Stomach (tissue), 9 donors: ENCODE results near the gene NFYA. TPM values are rescaled to one million over a fixed set of nuclear protein-coding genes. Genes with fewer than 3 reads are reported as not detected.

ENCODE experiments used
- DNase-seq, 2 donors: peaks; one replicate each; pipeline versions ENCODE4 v3.0.0 to v3.0.0-alpha.2; 2013 to 2019
- H3K27ac ChIP-seq, 5 donors: fragments of 200-600 bp in 4 of 5; sonication (generic) in 4 of 5; one replicate each; pipeline ENCODE4 v1.5.1; 2013 to 2019; ENCODE audit warnings: mild to moderate bottlenecking in 1 of 5, moderate library complexity in 1 of 5
- H3K27me3 ChIP-seq, 3 donors: fragments of 200-600 bp; sonication (generic); one replicate each; pipeline ENCODE4 v1.5.1; 2017 to 2019; ENCODE audit warnings: mixed run types in 1 of 3
- H3K36me3 ChIP-seq, 4 donors: fragments of 200-600 bp; sonication (generic); 1 replicate in 3 of 4; 2 replicates in 1 of 4; pipeline ENCODE4 v1.5.1; 2016 to 2019
- H3K4me1 ChIP-seq, 4 donors: fragments of 200-600 bp; sonication (generic); one replicate each; pipeline ENCODE4 v1.5.1; 2016 to 2019
- H3K4me3 ChIP-seq, 4 donors: fragments of 200-600 bp; sonication (generic) in 3 of 4; one replicate each; pipeline ENCODE4 v1.5.1; 2016 to 2019; ENCODE audit warnings: mild to moderate bottlenecking in 1 of 4
- H3K9me3 ChIP-seq, 4 donors: fragments of 200-600 bp; sonication (generic); one replicate each; pipeline ENCODE4 v1.5.1; 2016 to 2019
- EP300 ChIP-seq: sonication (generic); formaldehyde crosslinking; IDR thresholded peaks from one replicate; pipeline ENCODE4 v1.6.1; 2017; ENCODE audit warnings: antibody characterized with exemption
- POLR2A ChIP-seq, 4 donors: fragments of 450-650 bp; IDR thresholded peaks; one replicate each; pipeline ENCODE4 v1.6.1; 2016; ENCODE audit warnings: antibody characterized with exemption in 4 of 4, control low read depth in 2 of 4, mild to moderate bottlenecking in 1 of 4, moderate library complexity in 1 of 4
- POLR2AphosphoS5 ChIP-seq, 3 donors: sonication (generic); formaldehyde crosslinking; IDR thresholded peaks; one replicate each; pipeline ENCODE4 v1.6.1; 2016; ENCODE audit warnings: antibody characterized with exemption in 3 of 3
- WGBS, 5 donors: extraction: QIAGEN DNeasy Blood & Tissue Kit in 3 of 5; methylation state at CpG; one replicate each; pipeline versions ENCODE4 v1.1.5 to v1.1.7; 2013 to 2018; 5-methylcytosine and 5-hydroxymethylcytosine counted together
- intact Hi-C: fragments of 100-400 bp; cut with DNase I; formaldehyde crosslinking; loops from one replicate; pipeline ENCODE4 v1.15.1; 2023; ENCODE audit warnings: low total_unique reads
- polyA plus RNA-seq, 3 donors: library from polyadenylated mRNA; stranded (reverse); fragments of 200-250 nt; gene quantifications; one replicate each; pipeline ENCODE4 v1.2.3, GENCODE V29; 2013
- total RNA-seq, 5 donors: library from RNA; depleted of rRNA; stranded (reverse); fragments of >200 nt; gene quantifications; one replicate each; pipeline versions ENCODE4 v1.1.0 to v1.2.3, GENCODE V29; 2014 to 2016
- TF ChIP-seq, protein P1 (sequence below), 7 experiments: fragments of 450-650 bp in 4 of 7; fragments of 200-600 bp in 3 of 7; sonication (generic) in 3 of 7; IDR thresholded peaks; one replicate each; pipeline ENCODE4 v1.5.1; 2016 to 2019; ENCODE audit warnings: antibody characterized with exemption in 7 of 7, control low read depth in 2 of 7, mild to moderate bottlenecking in 1 of 7
- donor health status: healthy with polysubstance abuse.
- donor health status: Bipolar disorder and iron deficiency.
- donor health status: healthy.

Gene NFYA
- total and polyA plus RNA-seq, 8 donors = 5.0 to 35.0 (median 13.4) TPM

GRCh38 chr6:41073968-41074691 lies 1.4 kb downstream of the NFYA start:
- H3K4me1 ChIP-seq = peaks cover 28 to 69% (median 45%) of the 10 kb centered on the region in 4 donors
- intact Hi-C loops = no loop called here
- 2 to 5% (median 3%) methylated on average over 11 of the region's 11 CpGs for WGBS, 5 donors
- H3K9me3 ChIP-seq = no peaks in the 10 kb centered on the region
- H3K27ac ChIP-seq = peak overlapping the region; percentile 94 to 100 (median 100)
- H3K27me3 ChIP-seq = no peaks in the 10 kb centered on the region
- peak in 1 of 2 donors; percentile 60 for DNase-seq
- H3K36me3 ChIP-seq = peaks cover 4 to 15% (median 13%) of the 10 kb centered on the region in 4 donors
- peak overlapping the region; percentile 81 to 94 (median 92) for H3K4me3 ChIP-seq
- TF ChIP-seq EP300 (no peak), POLR2A (IDR thresholded peaks at IDR 0.05) (no peak), POLR2AphosphoS5 (IDR thresholded peaks at IDR 0.05) (no peak)
- TF ChIP-seq, protein P1, sequence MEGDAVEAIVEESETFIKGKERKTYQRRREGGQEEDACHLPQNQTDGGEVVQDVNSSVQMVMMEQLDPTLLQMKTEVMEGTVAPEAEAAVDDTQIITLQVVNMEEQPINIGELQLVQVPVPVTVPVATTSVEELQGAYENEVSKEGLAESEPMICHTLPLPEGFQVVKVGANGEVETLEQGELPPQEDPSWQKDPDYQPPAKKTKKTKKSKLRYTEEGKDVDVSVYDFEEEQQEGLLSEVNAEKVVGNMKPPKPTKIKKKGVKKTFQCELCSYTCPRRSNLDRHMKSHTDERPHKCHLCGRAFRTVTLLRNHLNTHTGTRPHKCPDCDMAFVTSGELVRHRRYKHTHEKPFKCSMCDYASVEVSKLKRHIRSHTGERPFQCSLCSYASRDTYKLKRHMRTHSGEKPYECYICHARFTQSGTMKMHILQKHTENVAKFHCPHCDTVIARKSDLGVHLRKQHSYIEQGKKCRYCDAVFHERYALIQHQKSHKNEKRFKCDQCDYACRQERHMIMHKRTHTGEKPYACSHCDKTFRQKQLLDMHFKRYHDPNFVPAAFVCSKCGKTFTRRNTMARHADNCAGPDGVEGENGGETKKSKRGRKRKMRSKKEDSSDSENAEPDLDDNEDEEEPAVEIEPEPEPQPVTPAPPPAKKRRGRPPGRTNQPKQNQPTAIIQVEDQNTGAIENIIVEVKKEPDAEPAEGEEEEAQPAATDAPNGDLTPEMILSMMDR (IDR thresholded peaks at IDR 0.05) = no peak

DNA sequence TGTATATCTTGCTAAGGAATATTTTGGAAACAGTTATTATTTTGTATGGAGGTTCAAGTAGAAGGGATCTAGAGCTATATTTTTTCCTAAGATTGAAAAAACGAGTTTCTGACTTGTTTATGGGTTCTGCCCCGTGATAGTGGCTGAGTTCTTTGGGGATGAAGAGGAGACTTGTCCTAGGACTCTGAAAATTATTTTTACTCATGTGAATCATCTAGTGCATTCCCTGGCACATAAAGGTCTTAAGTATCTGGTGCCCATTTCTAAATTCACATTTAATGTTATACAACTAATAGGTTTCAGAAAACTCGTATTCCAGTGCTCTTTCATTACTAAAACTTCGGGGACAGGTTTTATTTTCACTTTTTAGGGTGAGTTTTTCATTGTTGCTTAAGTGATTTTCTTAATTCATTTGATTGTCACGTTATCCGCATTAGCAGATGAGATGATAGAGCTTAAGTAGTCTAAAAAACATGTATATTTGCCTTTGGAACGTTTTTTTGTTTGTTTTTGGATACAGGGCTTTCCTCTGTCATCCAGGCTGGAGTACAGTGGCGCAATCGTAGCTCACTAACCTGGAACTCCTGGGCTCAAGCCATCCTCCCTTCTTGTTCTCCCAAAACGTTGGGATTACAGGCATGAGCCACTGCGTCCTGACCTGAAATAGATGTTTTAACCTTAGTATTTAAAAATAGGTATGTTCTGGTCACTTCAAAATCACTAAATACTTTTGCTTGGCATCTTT lies 2.1 kb downstream of the NFYA start:
- Histone ChIP-seq H3K4me3 (peak overlapping the region; percentile 81 to 94 (median 92)), H3K36me3 (peaks cover 7 to 15% (median 13%) of the 10 kb centered on the region in 4 donors), H3K9me3 (no peaks in the 10 kb centered on the region), H3K4me1 (peaks cover 28 to 62% (median 42%) of the 10 kb centered on the region in 4 donors), H3K27me3 (no peaks in the 10 kb centered on the region), H3K27ac (peak overlapping the region in 4 of 5 donors; percentile 94 to 100 (median 100))
- intact Hi-C loops = no loop called here
- TF ChIP-seq POLR2AphosphoS5 (IDR thresholded peaks at IDR 0.05) = no peak
- TF ChIP-seq POLR2A (IDR thresholded peaks at IDR 0.05) = no peak
- no peak for TF ChIP-seq EP300
- TF ChIP-seq, protein P1 (IDR thresholded peaks at IDR 0.05) = no peak
- 20 to 29% (median 28%) methylated on average over 11 of the region's 11 CpGs for WGBS, 5 donors
- DNase-seq = no peak

- intact Hi-C loops = no loop called here
- WGBS, 5 donors = 75 to 79% (median 78%) methylated on average over 4 of the region's 4 CpGs
- Histone ChIP-seq H3K4me1 (peaks cover 20 to 51% (median 36%) of the 10 kb centered on the region in 4 donors), H3K36me3 (peaks cover 13 to 23% (median 22%) of the 10 kb centered on the region in 4 donors), H3K4me3 (no peak overlapping the region), H3K9me3 (no peaks in the 10 kb centered on the region), H3K27ac (peak overlapping the region in 4 of 5 donors; percentile 94 to 100 (median 100)), H3K27me3 (no peaks in the 10 kb centered on the region)
- no peak for DNase-seq
- TF ChIP-seq, protein P1 (IDR thresholded peaks at IDR 0.05) = no peak
- TF ChIP-seq EP300 (no peak), POLR2A (IDR thresholded peaks at IDR 0.05) (no peak), POLR2AphosphoS5 (IDR thresholded peaks at IDR 0.05) (no peak)
Measured at GRCh38 chr6:41075651-41076626, 3.2 kb downstream of the NFYA start.

DNA sequence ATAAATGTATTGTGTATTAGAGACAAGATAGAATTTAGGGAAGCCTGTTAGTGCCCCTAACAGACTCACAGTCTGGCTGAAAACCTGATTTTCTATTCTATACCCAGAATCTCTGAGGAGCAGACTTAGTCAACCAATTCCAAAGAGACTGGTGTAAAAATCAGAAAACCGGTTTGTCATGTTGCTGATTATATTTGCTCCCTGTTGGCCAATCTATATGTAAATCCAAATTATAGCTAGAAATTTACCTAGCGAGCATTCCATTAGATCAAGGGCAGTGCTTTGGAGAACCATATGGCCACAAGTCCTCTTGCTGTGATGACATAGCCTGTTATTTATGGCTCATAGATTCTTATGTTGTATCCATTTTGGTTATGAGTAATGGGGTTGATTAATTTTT lies 4.8 kb downstream of the NFYA start:
- TF ChIP-seq EP300 (no peak), POLR2A (IDR thresholded peaks at IDR 0.05) (no peak), POLR2AphosphoS5 (IDR thresholded peaks at IDR 0.05) (no peak)
- TF ChIP-seq, protein P1 (IDR thresholded peaks at IDR 0.05) = no peak
- peak in 1 of 2 donors; percentile 64 for DNase-seq
- H3K4me1 ChIP-seq = peaks cover 17 to 49% (median 38%) of the 10 kb centered on the region in 4 donors
- H3K4me3 ChIP-seq = no peak overlapping the region
- H3K27ac ChIP-seq = no peak overlapping the region
- WGBS, 5 donors = 35 to 75% (median 46%) methylated on average over 2 of the region's 2 CpGs
- H3K36me3 ChIP-seq = peaks cover 13 to 39% (median 33%) of the 10 kb centered on the region in 4 donors
- intact Hi-C loops = no loop called here
- no peaks in the 10 kb centered on the region for H3K9me3 ChIP-seq
- H3K27me3 ChIP-seq = no peaks in the 10 kb centered on the region
